Erythroblast (primary cell): ENCODE data around the gene CYLD.

Source experiments
- GATA1 ChIP-seq: IDR thresholded peaks from 2 replicates; pipeline ENCODE4 v1.6.1; 2011; ENCODE audit warnings: low read depth, mild to moderate bottlenecking, control low read depth, low read length, moderate library complexity
- POLR2A ChIP-seq: IDR thresholded peaks from 2 replicates; pipeline ENCODE4 v1.6.1; 2011; ENCODE audit warnings: mild to moderate bottlenecking, low read length

DNA sequence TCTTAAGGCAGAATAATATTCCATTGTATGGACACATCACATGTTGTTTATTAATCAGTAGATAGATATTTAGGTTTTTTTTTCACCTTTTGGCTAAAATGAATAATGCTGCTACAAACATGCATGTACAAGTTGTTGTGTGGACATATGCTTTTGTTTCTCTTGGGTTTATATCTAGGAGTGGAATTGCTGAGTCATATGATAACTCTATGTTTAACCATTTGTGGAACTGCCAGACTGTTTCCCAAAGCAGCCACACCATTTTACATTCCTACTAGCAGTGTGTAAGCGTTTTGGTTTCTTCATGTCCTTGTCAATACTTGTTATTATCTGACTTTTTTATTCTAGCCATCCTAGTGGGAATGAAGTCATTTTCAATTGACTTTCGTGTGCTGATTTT is 21.3 kb downstream of the CYLD start:
- TF ChIP-seq POLR2A (no peak), GATA1 (no peak)
